Measurements from ENCODE around the gene SMG5.

DNA sequence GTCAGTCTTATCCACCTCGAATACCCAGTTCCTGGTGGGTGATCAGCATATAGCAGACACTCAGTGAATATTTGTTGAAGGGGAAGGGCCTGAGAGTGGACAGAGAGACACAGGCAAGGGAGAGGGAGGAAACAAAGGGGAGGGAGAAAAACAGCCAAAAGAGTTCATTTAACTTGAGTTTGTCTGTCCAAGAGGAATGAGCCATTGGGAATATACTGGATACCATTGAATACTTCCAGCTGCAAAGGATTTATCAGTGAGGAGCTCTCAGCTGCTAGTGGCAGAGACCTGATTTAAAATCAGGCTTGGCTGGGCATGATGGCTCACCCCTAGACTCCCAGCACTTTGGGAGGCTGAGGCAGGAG lies 52.2 kb downstream of the SMG5 start:
- TF ChIP-seq EZH2 (IDR thresholded peaks at IDR 0.05; ENCODE audit: low read length) (no peak), CTCF (optimal IDR thresholded peaks at IDR 0.05 in 1 of 3, IDR thresholded peaks at IDR 0.05 in 1 of 3, conservative IDR thresholded peaks at IDR 0.05 in 1 of 3; ENCODE audit: extremely low read depth in 1 of 3, insufficient read depth in 2 of 3, low read length in 3 of 3) (no peak)
